Thyroid gland (tissue), 4 donors: ENCODE measurements around the gene WDFY2. TPM values are rescaled to one million over a fixed set of nuclear protein-coding genes. Genes with fewer than 3 reads are reported as not detected.

Experiments
- DNase-seq, 2 donors: peaks; one replicate each; pipeline ENCODE4 v3.0.0-alpha.2; 2019
- H3K27ac ChIP-seq, 3 donors: fragments of 200-600 bp; sonication (generic); 1 replicate in 2 of 3; 2 replicates in 1 of 3; pipeline ENCODE4 v1.5.1; 2016 to 2019; ENCODE audit warnings: mild to moderate bottlenecking in 1 of 3, moderate library complexity in 1 of 3
- H3K27me3 ChIP-seq: fragments of 200-600 bp; sonication (generic); one replicate; pipeline ENCODE4 v1.5.1; 2019
- H3K36me3 ChIP-seq, 2 donors: fragments of 200-600 bp; sonication (generic); one replicate each; pipeline ENCODE4 v1.5.1; 2016 to 2019
- H3K4me1 ChIP-seq, 2 donors: fragments of 200-600 bp; sonication (generic); one replicate each; pipeline ENCODE4 v1.5.1; 2017 to 2019
- H3K4me3 ChIP-seq, 3 donors: fragments of 200-600 bp; sonication (generic); replicated peaks in 1 of 3; 1 replicate in 2 of 3; 2 replicates in 1 of 3; pipeline ENCODE4 v1.5.1; 2016; ENCODE audit warnings: mild to moderate bottlenecking in 1 of 3
- H3K9me3 ChIP-seq: fragments of 200-600 bp; sonication (generic); one replicate; pipeline ENCODE4 v1.5.1; 2017
- POLR2A ChIP-seq, 2 donors: fragments of 450-650 bp; IDR thresholded peaks; one replicate each; pipeline ENCODE4 v1.6.1; 2017; ENCODE audit warnings: antibody characterized with exemption in 2 of 2, mild to moderate bottlenecking in 2 of 2, moderate library complexity in 1 of 2
- WGBS, 2 donors: methylation state at CpG; one replicate each; pipeline ENCODE4 v1.1.5; 2017; 5-methylcytosine and 5-hydroxymethylcytosine counted together
- intact Hi-C: fragments of 100-400 bp; cut with DNase I; formaldehyde crosslinking; loops from one replicate; pipeline ENCODE4 v1.15.1; 2023
- total RNA-seq, 4 donors: library from RNA; depleted of rRNA; stranded (reverse); fragments of >200 nt; gene quantifications; one replicate each; pipeline ENCODE4 v1.2.3, GENCODE V29; 2016
- TF ChIP-seq, protein P1 (sequence below), 6 experiments: fragments of 200-600 bp in 3 of 6; fragments of 450-650 bp in 3 of 6; sonication (generic) in 3 of 6; IDR thresholded peaks; one replicate each; pipeline ENCODE4 v1.5.1; 2016 to 2019; ENCODE audit warnings: antibody characterized with exemption in 6 of 6, mild to moderate bottlenecking in 2 of 6, inconsistent platforms in 1 of 6, moderate library complexity in 1 of 6

The WDFY2 gene
- total RNA-seq, 4 donors from 2014 or later = 15.8 to 23.9 (median 20.9) TPM

DNA sequence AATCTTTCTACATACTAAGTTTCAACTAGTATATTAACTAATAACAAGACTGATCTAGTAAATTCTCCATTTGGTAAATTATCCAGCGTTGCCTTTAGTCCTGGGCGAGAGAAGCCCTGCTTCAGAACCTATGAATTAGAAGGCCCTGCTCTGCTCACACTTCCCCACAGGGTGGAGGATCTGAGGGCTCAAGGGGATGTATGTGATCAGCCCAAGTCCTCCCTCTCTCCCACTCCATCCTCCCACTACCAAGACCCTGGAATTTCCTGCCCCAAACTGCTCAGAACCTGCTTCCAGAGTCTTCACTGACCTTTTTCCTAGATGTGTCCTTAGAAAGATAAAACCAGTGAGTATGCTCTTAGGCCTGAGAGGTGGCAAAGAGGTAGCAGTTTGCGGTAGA lies 91.6 kb downstream of the WDFY2 start:
- no peak for TF ChIP-seq POLR2A (IDR thresholded peaks at IDR 0.05)
- TF ChIP-seq, protein P1, sequence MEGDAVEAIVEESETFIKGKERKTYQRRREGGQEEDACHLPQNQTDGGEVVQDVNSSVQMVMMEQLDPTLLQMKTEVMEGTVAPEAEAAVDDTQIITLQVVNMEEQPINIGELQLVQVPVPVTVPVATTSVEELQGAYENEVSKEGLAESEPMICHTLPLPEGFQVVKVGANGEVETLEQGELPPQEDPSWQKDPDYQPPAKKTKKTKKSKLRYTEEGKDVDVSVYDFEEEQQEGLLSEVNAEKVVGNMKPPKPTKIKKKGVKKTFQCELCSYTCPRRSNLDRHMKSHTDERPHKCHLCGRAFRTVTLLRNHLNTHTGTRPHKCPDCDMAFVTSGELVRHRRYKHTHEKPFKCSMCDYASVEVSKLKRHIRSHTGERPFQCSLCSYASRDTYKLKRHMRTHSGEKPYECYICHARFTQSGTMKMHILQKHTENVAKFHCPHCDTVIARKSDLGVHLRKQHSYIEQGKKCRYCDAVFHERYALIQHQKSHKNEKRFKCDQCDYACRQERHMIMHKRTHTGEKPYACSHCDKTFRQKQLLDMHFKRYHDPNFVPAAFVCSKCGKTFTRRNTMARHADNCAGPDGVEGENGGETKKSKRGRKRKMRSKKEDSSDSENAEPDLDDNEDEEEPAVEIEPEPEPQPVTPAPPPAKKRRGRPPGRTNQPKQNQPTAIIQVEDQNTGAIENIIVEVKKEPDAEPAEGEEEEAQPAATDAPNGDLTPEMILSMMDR (IDR thresholded peaks at IDR 0.05) = no peak
- intact Hi-C loops = no loop called here
- Histone ChIP-seq H3K4me1 (peaks cover 17 to 26% of the 10 kb centered on the region in 2 donors), H3K9me3 (no peaks in the 10 kb centered on the region), H3K27me3 (no peaks in the 10 kb centered on the region), H3K36me3 (no peaks in the 10 kb centered on the region), H3K4me3 (no peak overlapping the region), H3K27ac (peak overlapping the region in 2 of 3 donors; percentile 79 to 81)
- DNase-seq = no peak
- 95 to 99% methylated on average over 3 of the region's 3 CpGs for WGBS, 2 donors

DNA sequence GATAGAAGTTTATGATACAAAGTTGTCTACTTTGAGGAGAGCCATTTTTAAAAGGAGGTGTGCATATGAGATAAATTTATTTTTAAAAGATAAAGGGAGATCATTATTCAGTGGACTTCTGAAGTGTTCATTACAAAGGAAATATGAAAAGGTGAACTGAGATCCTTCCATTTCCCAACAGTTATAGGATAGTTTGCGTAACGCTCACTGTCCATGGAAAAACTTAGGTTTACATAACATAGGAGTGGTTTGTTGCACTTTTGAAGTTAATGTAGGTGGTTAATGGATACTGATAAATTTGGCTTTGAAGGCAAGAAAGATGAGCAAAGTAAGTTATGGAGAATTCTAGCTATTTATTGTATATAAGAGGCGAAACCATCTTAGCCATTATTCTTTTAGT lies 92.5 kb downstream of the WDFY2 start:
- DNase-seq = no peak
- TF ChIP-seq, protein P1 (IDR thresholded peaks at IDR 0.05) = no peak
- no peak for TF ChIP-seq POLR2A (IDR thresholded peaks at IDR 0.05)
- 96% methylated on average over 3 of the region's 3 CpGs for WGBS, 2 donors
- intact Hi-C loops = no loop called here
- no peak overlapping the region for H3K27ac ChIP-seq
- H3K27me3 ChIP-seq = no peaks in the 10 kb centered on the region
- no peak overlapping the region for H3K4me3 ChIP-seq
- peaks cover 17 to 26% of the 10 kb centered on the region in 2 donors for H3K4me1 ChIP-seq
- H3K9me3 ChIP-seq = no peaks in the 10 kb centered on the region
- H3K36me3 ChIP-seq = no peaks in the 10 kb centered on the region

DNA sequence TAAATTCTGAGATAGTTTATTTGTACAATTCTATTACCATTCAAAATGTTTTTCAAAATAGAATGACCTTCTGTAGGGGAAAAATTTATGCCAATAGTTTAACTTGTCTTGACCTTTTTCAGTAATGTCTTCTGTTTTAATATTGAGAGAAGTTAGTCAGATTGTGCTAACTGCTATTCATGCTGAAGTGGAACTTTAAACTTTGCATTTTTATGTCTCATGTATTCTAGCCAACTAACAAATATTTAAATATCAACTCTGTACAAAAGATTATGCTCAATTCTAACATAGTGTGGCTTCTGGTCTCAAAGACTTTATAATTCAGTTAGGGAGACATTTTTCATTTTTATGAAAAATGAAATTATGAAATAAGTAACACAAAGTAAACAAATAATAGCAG lies 94.2 kb downstream of the WDFY2 start:
- DNase-seq = no peak
- H3K4me3 ChIP-seq = no peak overlapping the region
- peaks cover 12 to 20% of the 10 kb centered on the region in 2 donors for H3K4me1 ChIP-seq
- intact Hi-C loops = no loop called here
- TF ChIP-seq POLR2A (IDR thresholded peaks at IDR 0.05) = no peak
- TF ChIP-seq, protein P1 (IDR thresholded peaks at IDR 0.05) = no peak
- H3K27ac ChIP-seq = no peak overlapping the region
- H3K36me3 ChIP-seq = no peaks in the 10 kb centered on the region
- no peaks in the 10 kb centered on the region for H3K27me3 ChIP-seq
- no peaks in the 10 kb centered on the region for H3K9me3 ChIP-seq

DNA sequence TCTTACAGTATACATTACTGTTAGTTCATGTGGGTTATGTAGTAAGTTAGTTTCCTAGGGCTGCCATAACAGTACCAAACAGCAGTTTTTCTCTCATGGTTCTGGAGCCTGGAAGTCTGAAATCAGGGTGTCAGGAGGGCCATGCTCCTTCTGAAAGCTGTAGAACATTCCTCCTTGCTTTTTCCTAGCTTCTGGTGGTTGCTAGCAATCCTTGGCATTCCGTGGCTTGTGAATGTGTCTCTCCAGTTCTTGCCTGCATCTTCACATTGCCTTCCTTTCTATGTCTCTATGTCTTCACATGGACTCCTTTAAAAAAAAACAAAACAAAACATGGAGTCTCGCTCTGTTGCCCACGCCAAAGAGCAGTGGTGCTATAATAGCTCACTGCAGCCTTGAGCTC lies 95.4 kb downstream of the WDFY2 start:
- WGBS, 2 donors = 90 to 95% methylated on average over 3 of the region's 3 CpGs
- Histone ChIP-seq H3K9me3 (no peaks in the 10 kb centered on the region), H3K36me3 (no peaks in the 10 kb centered on the region), H3K4me3 (no peak overlapping the region), H3K27me3 (no peaks in the 10 kb centered on the region), H3K27ac (no peak overlapping the region), H3K4me1 (peaks cover 2 to 15% of the 10 kb centered on the region in 2 donors)
- intact Hi-C loops = no loop called here
- no peak for TF ChIP-seq POLR2A (IDR thresholded peaks at IDR 0.05)
- TF ChIP-seq, protein P1 (IDR thresholded peaks at IDR 0.05) = no peak
- no peak for DNase-seq

DNA sequence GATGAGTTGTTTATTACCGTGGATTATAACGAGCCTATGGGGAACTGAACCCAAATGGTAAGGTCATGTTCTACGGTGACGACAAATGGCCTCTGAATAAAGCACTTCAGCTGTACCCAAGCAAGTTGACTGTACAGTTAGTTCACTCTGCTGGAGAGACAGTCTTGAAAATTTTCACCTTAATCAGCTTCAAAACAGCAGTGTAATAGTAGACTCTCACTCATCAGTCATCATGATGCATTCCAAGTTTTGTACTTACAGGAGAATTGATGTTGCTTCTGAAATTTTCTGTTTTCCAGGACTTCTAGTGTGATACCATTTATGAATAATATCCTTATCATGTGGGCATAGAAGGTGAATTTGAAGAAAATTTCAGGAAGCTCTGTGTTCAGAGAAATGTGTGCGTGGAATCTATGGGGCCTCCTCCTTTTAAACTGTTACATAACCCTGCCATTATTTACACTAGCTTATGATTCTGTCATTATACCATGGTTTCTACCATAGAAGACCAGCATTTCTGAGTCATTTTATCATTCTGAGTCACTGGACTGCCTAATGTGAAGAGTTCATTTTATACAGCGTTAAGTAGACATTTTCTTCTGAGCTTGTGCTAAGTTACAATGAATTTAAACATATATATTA lies 96.9 kb downstream of the WDFY2 start:
- WGBS, 2 donors = 88 to 99% methylated on average over 6 of the region's 6 CpGs
- peaks cover 0 to 8% of the 10 kb centered on the region in 2 donors for H3K4me1 ChIP-seq
- intact Hi-C loops = no loop called here
- H3K27ac ChIP-seq = no peak overlapping the region
- no peaks in the 10 kb centered on the region for H3K27me3 ChIP-seq
- no peaks in the 10 kb centered on the region for H3K36me3 ChIP-seq
- TF ChIP-seq, protein P1 (IDR thresholded peaks at IDR 0.05) = no peak
- TF ChIP-seq POLR2A (IDR thresholded peaks at IDR 0.05) = no peak
- no peak for DNase-seq
- no peak overlapping the region for H3K4me3 ChIP-seq
- no peaks in the 10 kb centered on the region for H3K9me3 ChIP-seq
